Caco-2 (cell line): ENCODE data around the gene STRA8. TPM values are rescaled to one million over a fixed set of nuclear protein-coding genes. Genes with fewer than 3 reads are reported as not detected.

Experiments
- BruUV-seq: library from RNA; stranded (reverse); fragments of 400-500 nt; replicated peaks from 2 replicates; lab custom pipeline; 2021; lab: Mats Ljungman, UMichigan
- CTCF ChIA-PET: fragments of 300-600 bp; sonication (Branson Sonifier 250); formaldehyde crosslinking; loops from one replicate; lab custom pipeline; 2022; ENCODE audit warnings: antibody characterized with exemption; lab: Charles Lee
- POLR2A ChIA-PET: fragments of 300-600 bp; sonication (Branson Sonifier 250); formaldehyde crosslinking; loops from one replicate; lab custom pipeline; 2022; ENCODE audit warnings: antibody characterized with exemption; lab: Charles Lee
- DNase-seq, 2 experiments: peaks; one replicate each; pipeline versions ENCODE4 v3.0.0 to v3.0.0-alpha.2; 2020 to 2022
- H3K27me3 ChIP-seq: replicated peaks from 2 replicates; pipeline ENCODE4 v1.6.0; 2011; ENCODE audit warnings: low read length; ENCODE audit not compliant: control insufficient read depth, insufficient read depth
- H3K36me3 ChIP-seq: 2 replicates; pipeline ENCODE4 v1.5.1; 2011; ENCODE audit warnings: low read length; ENCODE audit not compliant: control insufficient read depth, insufficient read depth
- H3K4me1 ChIP-seq: fragments of 250-450 bp; sonication (Bioruptor Pico); 2 replicates; pipeline ENCODE4 v1.5.1; 2020; ENCODE audit warnings: mild to moderate bottlenecking
- H3K4me3 ChIP-seq: 2 replicates; pipeline ENCODE4 v1.5.1; 2011; ENCODE audit warnings: low read depth, mild to moderate bottlenecking, control low read depth, low read length
- H3K9me3 ChIP-seq: fragments of 250-450 bp; sonication (Bioruptor Pico); 2 replicates; pipeline ENCODE4 v1.5.1; 2020; ENCODE audit warnings: mild to moderate bottlenecking, moderate library complexity
- H3K27ac Mint-ChIP-seq: one replicate; pipeline ENCODE4 v1.8.0; 2022; ENCODE audit warnings: mixed read lengths; ENCODE audit not compliant: unreplicated experiment
- H3K27me3 Mint-ChIP-seq: one replicate; pipeline ENCODE4 v1.8.0; 2022; ENCODE audit warnings: mixed read lengths; ENCODE audit not compliant: insufficient read depth, unreplicated experiment
- H3K36me3 Mint-ChIP-seq: one replicate; pipeline ENCODE4 v1.8.0; 2022; ENCODE audit warnings: mild to moderate bottlenecking, mixed read lengths; ENCODE audit not compliant: insufficient read depth, unreplicated experiment
- H3K4me1 Mint-ChIP-seq: one replicate; pipeline ENCODE4 v1.8.0; 2022; ENCODE audit warnings: low read depth, mixed read lengths; ENCODE audit not compliant: unreplicated experiment
- H3K4me3 Mint-ChIP-seq: one replicate; pipeline ENCODE4 v1.8.0; 2022; ENCODE audit warnings: mild to moderate bottlenecking, moderate library complexity, mixed read lengths; ENCODE audit not compliant: unreplicated experiment
- H3K9me3 Mint-ChIP-seq: one replicate; pipeline ENCODE4 v1.8.0; 2022; ENCODE audit warnings: mixed read lengths; ENCODE audit not compliant: unreplicated experiment
- CTCF ChIP-seq, 2 experiments: fragments of 200-600 bp in 1 of 2; IDR thresholded peaks; 1 replicate in 1 of 2; 2 replicates in 1 of 2; pipeline versions ENCODE4 v1.5.1 to v1.8.0; 2011 to 2022; ENCODE audit warnings: antibody characterized with exemption in 1 of 2, control low read depth in 1 of 2, inconsistent platforms in 1 of 2, low read depth in 1 of 2, low read length in 1 of 2, mild to moderate bottlenecking in 1 of 2, moderate library complexity in 1 of 2; ENCODE audit not compliant: insufficient read depth in 1 of 2, severe bottlenecking in 1 of 2, unreplicated experiment in 1 of 2
- intact Hi-C: fragments of 100-400 bp; cut with micrococcal nuclease; formaldehyde crosslinking; loops from one replicate; pipeline ENCODE4 v1.10.0; 2022; ENCODE audit not compliant: unreplicated experiment
- total RNA-seq: library from RNA; stranded (reverse); gene quantifications from 2 replicates; pipeline ENCODE4 v1.2.3, GENCODE V29; 2022

Gene STRA8
- total RNA-seq, 1 experiment from 2014 or later = not detected

DNA sequence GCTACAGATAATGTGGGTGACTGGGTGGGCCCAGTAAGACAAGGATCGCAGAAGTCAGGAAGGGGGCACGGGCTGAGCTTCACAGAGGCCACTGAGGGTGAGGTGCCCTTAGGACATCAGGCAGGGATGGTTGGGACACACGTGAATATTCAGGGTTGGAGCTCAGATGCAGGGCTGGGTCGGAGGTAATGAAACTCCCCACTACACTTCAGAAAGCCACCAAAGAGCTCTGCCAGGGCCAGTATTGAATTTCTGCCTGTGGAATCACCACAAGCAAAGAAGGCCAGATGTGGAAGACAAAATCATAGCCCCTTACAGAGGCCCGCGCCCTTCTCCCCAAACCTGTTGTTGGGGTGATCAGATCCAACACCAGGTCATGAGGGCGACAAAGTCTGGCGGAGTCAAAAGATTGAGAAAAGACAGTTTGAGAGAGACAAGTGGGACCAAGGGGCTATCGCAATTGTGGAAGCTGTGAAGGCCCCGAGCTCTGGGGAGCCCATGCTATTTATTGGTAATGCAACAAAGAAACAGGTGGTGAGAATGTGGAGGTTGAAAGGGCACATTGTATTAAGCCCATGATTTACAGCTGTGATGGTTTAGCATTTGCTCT is 42.4 kb downstream of the STRA8 start:
- no peak for DNase-seq
- Histone ChIP-seq H3K36me3 (no peaks in the 10 kb centered on the region), H3K9me3 (no peaks in the 10 kb centered on the region; the same call in 1 of the 2 replicates), H3K27me3 (no peaks in the 10 kb centered on the region), H3K4me1 (no peaks in the 10 kb centered on the region), H3K4me3 (no peak overlapping the region)
- peaks cover 2% of the 10 kb centered on the region for H3K27me3 Mint-ChIP-seq
- H3K36me3 Mint-ChIP-seq = no peaks in the 10 kb centered on the region
- BruUV-seq = no TSS peak
- intact Hi-C loops = loop anchor here (2.0 to 10.0 kb wide), 2 partner anchors 235 to 591 kb away; partner anchors contain the start of gene CNOT4
- H3K4me3 Mint-ChIP-seq = no peak overlapping the region
- ChIA-PET POLR2A (no interaction called here), CTCF (interaction anchor here (2.1 kb wide), 1 partner anchor 65 kb away, joined by 7 read pairs; the partner anchor contains the start of gene WDR91)
- H3K27ac Mint-ChIP-seq = no peak overlapping the region
- H3K4me1 Mint-ChIP-seq = no peaks in the 10 kb centered on the region
- no peak for TF ChIP-seq CTCF (IDR thresholded peaks at IDR 0.05; ENCODE audit: insufficient read depth in 1 of 2, low read depth in 1 of 2, low read length in 1 of 2, severe bottlenecking in 1 of 2, unreplicated experiment in 1 of 2)
- H3K9me3 Mint-ChIP-seq = no peaks in the 10 kb centered on the region

GRCh38 chr7:135277161-135277560 is 43.5 kb downstream of the STRA8 start:
- H3K9me3 ChIP-seq = no peaks in the 10 kb centered on the region; the same call in 1 of the 2 replicates
- TF ChIP-seq CTCF (IDR thresholded peaks at IDR 0.05; ENCODE audit: insufficient read depth in 1 of 2, low read depth in 1 of 2, low read length in 1 of 2, severe bottlenecking in 1 of 2, unreplicated experiment in 1 of 2) = no peak
- intact Hi-C loops = loop anchor here (10.0 kb wide), 1 partner anchor 592 kb away; no protein-coding TSS in a partner anchor
- H3K27me3 Mint-ChIP-seq = peaks cover 2% of the 10 kb centered on the region
- no peaks in the 10 kb centered on the region for H3K4me1 ChIP-seq
- no peak overlapping the region for H3K4me3 Mint-ChIP-seq
- DNase-seq = no peak
- no peaks in the 10 kb centered on the region for H3K36me3 Mint-ChIP-seq
- CTCF ChIA-PET = interaction anchor here (6.3 kb wide), 1 partner anchor 58 kb away, joined by 79 read pairs; no protein-coding TSS in a partner anchor
- H3K27me3 ChIP-seq = no peaks in the 10 kb centered on the region
- no TSS peak for BruUV-seq
- no peak overlapping the region for H3K27ac Mint-ChIP-seq
- H3K36me3 ChIP-seq = no peaks in the 10 kb centered on the region
- POLR2A ChIA-PET = no interaction called here
- H3K4me3 ChIP-seq = no peak overlapping the region
- H3K9me3 Mint-ChIP-seq = no peaks in the 10 kb centered on the region
- H3K4me1 Mint-ChIP-seq = no peaks in the 10 kb centered on the region

DNA sequence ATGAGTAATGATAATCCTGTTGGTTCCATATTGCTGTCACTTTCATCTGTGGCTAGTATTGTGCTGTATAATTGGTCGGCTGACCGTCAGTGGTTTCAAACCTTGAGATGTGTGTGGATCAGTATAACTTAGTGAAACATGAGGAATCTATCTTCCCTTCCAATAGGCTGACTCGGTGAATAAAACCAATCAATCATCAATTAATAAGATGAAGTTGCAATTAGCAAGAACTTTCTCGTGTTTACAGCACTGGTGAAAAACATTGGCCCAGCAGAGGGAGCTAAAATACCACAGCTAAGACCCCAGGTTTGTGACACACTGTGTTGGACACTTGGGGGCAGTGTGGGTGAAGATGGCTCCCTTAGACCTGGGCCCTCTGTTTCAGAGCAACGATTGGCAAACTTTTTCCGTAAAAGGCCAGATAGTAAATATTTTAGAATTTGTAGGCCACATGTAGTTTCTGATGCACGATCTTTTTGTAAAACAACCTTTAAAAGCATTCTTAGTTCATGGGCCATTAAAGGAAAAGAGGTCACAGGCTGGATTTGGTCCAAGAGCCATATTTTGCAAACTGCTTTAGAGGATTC is 47.8 kb downstream of the STRA8 start:
- Histone ChIP-seq H3K4me3 (no peak overlapping the region), H3K9me3 (no peaks in the 10 kb centered on the region), H3K4me1 (no peaks in the 10 kb centered on the region), H3K36me3 (no peaks in the 10 kb centered on the region), H3K27me3 (no peaks in the 10 kb centered on the region)
- peak; percentile 98 for TF ChIP-seq CTCF (IDR thresholded peaks at IDR 0.05; ENCODE audit: insufficient read depth in 1 of 2, low read depth in 1 of 2, low read length in 1 of 2, severe bottlenecking in 1 of 2, unreplicated experiment in 1 of 2)
- no peaks in the 10 kb centered on the region for H3K9me3 Mint-ChIP-seq
- H3K4me1 Mint-ChIP-seq = no peaks in the 10 kb centered on the region
- H3K27me3 Mint-ChIP-seq = peaks cover 2% of the 10 kb centered on the region
- H3K36me3 Mint-ChIP-seq = no peaks in the 10 kb centered on the region
- CTCF ChIA-PET = interaction anchor here (0.6 to 6.3 kb wide), 4 partner anchors 9 to 364 kb away, joined by 3 to 79 read pairs (median 4); no protein-coding TSS in a partner anchor
- intact Hi-C loops = loop anchor here (1.0 to 2.0 kb wide), 4 partner anchors 54 to 364 kb away; no protein-coding TSS in a partner anchor
- H3K4me3 Mint-ChIP-seq = no peak overlapping the region
- POLR2A ChIA-PET = no interaction called here
- peak; percentile 84 to 86 for DNase-seq
- no peak overlapping the region for H3K27ac Mint-ChIP-seq
- BruUV-seq = no TSS peak
